IMR-90 (cell line): Measurements from ENCODE around the gene VSIR. TPM values are rescaled to one million over a fixed set of nuclear protein-coding genes. Genes with fewer than 3 reads are reported as not detected.
A peak's percentile ranks its signal among the peaks of the same experiment; 100 is the strongest.

Experiments used
- ATAC-seq: fragments of 200-7000 bp; cut with Tn5 transposase; 2 replicates; pipeline ENCODE4 v1.9.1; 2020; ENCODE audit warnings: low read depth, mild to moderate bottlenecking, moderate library complexity
- BruUV-seq: library from RNA; stranded (reverse); fragments of 400-500 nt; replicated peaks from 2 replicates; lab custom pipeline; 2021; lab: Mats Ljungman, UMichigan
- CTCF ChIA-PET: fragments of 300-600 bp; formaldehyde crosslinking; extraction: SDS; loops from one replicate; lab custom pipeline; 2021; ENCODE audit warnings: antibody characterized with exemption; lab: Yijun Ruan, JAX
- POLR2A ChIA-PET: fragments of 300-600 bp; sonication (Branson Sonifier 250); formaldehyde crosslinking; loops from one replicate; lab custom pipeline; 2022; ENCODE audit warnings: antibody characterized with exemption; ENCODE audit not compliant: unreplicated experiment; lab: Charles Lee
- DNase-seq: peaks from one replicate; pipeline ENCODE4 v3.0.0; 2013
- H2AFZ ChIP-seq: replicated peaks from 2 replicates; pipeline ENCODE3; 2013; ENCODE audit warnings: low read length, mild to moderate bottlenecking; ENCODE audit not compliant: poor library complexity
- H2AK5ac ChIP-seq: 2 replicates; pipeline ENCODE4 v1.6.1; 2013; ENCODE audit warnings: low read depth, low read length, inconsistent platforms
- H2AK9ac ChIP-seq: replicated peaks from 2 replicates; pipeline ENCODE3; 2013; ENCODE audit warnings: mild to moderate bottlenecking, low read depth, low read length, moderate library complexity; ENCODE audit not compliant: poor library complexity
- H2BK120ac ChIP-seq: 2 replicates; pipeline ENCODE4 v1.6.1; 2013; ENCODE audit warnings: low read depth, low read length, inconsistent platforms
- H2BK15ac ChIP-seq: 3 replicates; pipeline ENCODE4 v1.6.1; 2013; ENCODE audit warnings: low read depth, low read length, inconsistent platforms
- H2BK20ac ChIP-seq: 2 replicates; pipeline ENCODE4 v1.6.1; 2013; ENCODE audit warnings: low read depth, mild to moderate bottlenecking, inconsistent platforms, low read length, moderate library complexity
- H2BK5ac ChIP-seq: 2 replicates; pipeline ENCODE4 v1.6.1; 2013; ENCODE audit warnings: mild to moderate bottlenecking, low read depth, low read length, inconsistent platforms; ENCODE audit not compliant: poor library complexity, severe bottlenecking
- H3K14ac ChIP-seq: replicated peaks from 2 replicates; pipeline ENCODE4 v1.6.1; 2013; ENCODE audit warnings: low read depth, low read length, inconsistent platforms
- H3K18ac ChIP-seq: 2 replicates; pipeline ENCODE4 v1.6.1; 2013; ENCODE audit warnings: low read depth, low read length, control low read depth
- H3K23ac ChIP-seq: 2 replicates; pipeline ENCODE4 v1.6.1; 2013; ENCODE audit warnings: low read depth, low read length, inconsistent platforms
- H3K27ac ChIP-seq: 2 replicates; pipeline ENCODE4 v1.5.1; 2013; ENCODE audit warnings: mild to moderate bottlenecking, control low read depth, low read length; ENCODE audit not compliant: insufficient read depth
- H3K27me3 ChIP-seq: 2 replicates; pipeline ENCODE4 v1.6.1; 2013; ENCODE audit warnings: low read length; ENCODE audit not compliant: control insufficient read depth, insufficient read depth
- H3K36me3 ChIP-seq: 2 replicates; pipeline ENCODE4 v1.6.1; 2013; ENCODE audit warnings: low read length, mixed read lengths; ENCODE audit not compliant: control insufficient read depth, insufficient read depth
- H3K4ac ChIP-seq: 2 replicates; pipeline ENCODE4 v1.6.1; 2013; ENCODE audit warnings: low read depth, low read length, inconsistent platforms
- H3K4me1 ChIP-seq: 2 replicates; pipeline ENCODE4 v1.6.1; 2013; ENCODE audit warnings: low read length, mixed read lengths; ENCODE audit not compliant: control insufficient read depth, insufficient read depth
- H3K4me2 ChIP-seq: 2 replicates; pipeline ENCODE4 v1.6.1; 2013; ENCODE audit warnings: low read depth, mild to moderate bottlenecking, control low read depth, low read length, moderate library complexity
- H3K4me3 ChIP-seq: 2 replicates; pipeline ENCODE4 v1.5.1; 2013; ENCODE audit warnings: low read depth, mild to moderate bottlenecking, control low read depth, low read length, moderate library complexity; ENCODE audit not compliant: insufficient read depth
- H3K56ac ChIP-seq: 2 replicates; pipeline ENCODE4 v1.6.1; 2013; ENCODE audit warnings: low read length, inconsistent platforms; ENCODE audit not compliant: insufficient read depth; ENCODE audit errors: extremely low read depth
- H3K79me1 ChIP-seq, 2 experiments: 2 replicates each; pipeline ENCODE4 v1.6.1; 2013; ENCODE audit warnings: low read length in 2 of 2, inconsistent platforms in 1 of 2, low read depth in 1 of 2
- H3K9ac ChIP-seq: 2 replicates; pipeline ENCODE4 v1.6.1; 2013; ENCODE audit warnings: low read depth, low read length, control low read depth
- H3K9me1 ChIP-seq: 2 replicates; pipeline ENCODE4 v1.6.1; 2013; ENCODE audit warnings: low read length, inconsistent platforms; ENCODE audit not compliant: insufficient read depth
- H3K9me3 ChIP-seq: 2 replicates; pipeline ENCODE4 v1.6.1; 2013; ENCODE audit warnings: low read length; ENCODE audit not compliant: control insufficient read depth, insufficient read depth
- H4K20me1 ChIP-seq: 2 replicates; pipeline ENCODE4 v1.6.1; 2013; ENCODE audit warnings: low read length, inconsistent platforms; ENCODE audit not compliant: insufficient read depth
- H4K5ac ChIP-seq: 2 replicates; pipeline ENCODE4 v1.6.1; 2013; ENCODE audit warnings: mild to moderate bottlenecking, low read depth, low read length, control low read depth
- H4K8ac ChIP-seq, 2 experiments: 2 replicates each; pipeline ENCODE4 v1.6.1; 2013; ENCODE audit warnings: low read depth in 2 of 2, low read length in 2 of 2, control low read depth in 1 of 2, inconsistent platforms in 1 of 2
- H4K91ac ChIP-seq: 2 replicates; pipeline ENCODE4 v1.6.1; 2013; ENCODE audit warnings: low read depth, low read length, inconsistent platforms; ENCODE audit not compliant: insufficient read depth
- SMC3 ChIP-seq: fragments of 150-350 bp; IDR thresholded peaks from 2 replicates; pipeline ENCODE4 v1.6.1; 2016; ENCODE audit warnings: low read depth, mild to moderate bottlenecking, antibody characterized with exemption, low read length, moderate library complexity
- WGBS, 2 experiments: methylation state at CpG; one replicate each; pipeline versions ENCODE4 v1.1.5 to v1.1.7; 2013; ENCODE audit warnings: missing lambda C conversion rate in 2 of 2; ENCODE audit not compliant: insufficient read length in 1 of 2; ENCODE audit errors: extremely low coverage in 2 of 2; 5-methylcytosine and 5-hydroxymethylcytosine counted together
- dilution Hi-C: fragments of 300-500 bp; cut with HindIII; formaldehyde crosslinking; loops from one replicate; pipeline ENCODE4 v1.14.3; 2018; ENCODE audit warnings: low sequenced_read_pairs; ENCODE audit not compliant: unreplicated experiment
- in situ Hi-C: fragments of 300-500 bp; cut with MboI; formaldehyde crosslinking; loops from 3 replicates; pipeline ENCODE4 v1.14.3; 2019; ENCODE audit warnings: low sequenced_read_pairs, inconsistent platforms, mixed read lengths
- intact Hi-C: fragments of 100-400 bp; cut with micrococcal nuclease; formaldehyde crosslinking; loops from 2 replicates; pipeline ENCODE4 v1.10.0; 2022
- polyA plus RNA-seq, 3 experiments: library from polyadenylated mRNA; depleted of rRNA; stranded (reverse); fragments of >200 nt; gene quantifications; 2 replicates each; pipeline ENCODE4 v1.2.3, GENCODE V29; 2012; ENCODE audit warnings: low replicate concordance in 1 of 3
- total RNA-seq: library from RNA; depleted of rRNA; stranded (reverse); fragments of >200 nt; gene quantifications from 2 replicates; pipeline ENCODE4 v1.2.3, GENCODE V29; 2012

VSIR gene
- total and polyA plus RNA-seq, 2 of the 4 experiments (the other 2 are of a cell fraction) = 5.0 to 23.8 TPM

DNA sequence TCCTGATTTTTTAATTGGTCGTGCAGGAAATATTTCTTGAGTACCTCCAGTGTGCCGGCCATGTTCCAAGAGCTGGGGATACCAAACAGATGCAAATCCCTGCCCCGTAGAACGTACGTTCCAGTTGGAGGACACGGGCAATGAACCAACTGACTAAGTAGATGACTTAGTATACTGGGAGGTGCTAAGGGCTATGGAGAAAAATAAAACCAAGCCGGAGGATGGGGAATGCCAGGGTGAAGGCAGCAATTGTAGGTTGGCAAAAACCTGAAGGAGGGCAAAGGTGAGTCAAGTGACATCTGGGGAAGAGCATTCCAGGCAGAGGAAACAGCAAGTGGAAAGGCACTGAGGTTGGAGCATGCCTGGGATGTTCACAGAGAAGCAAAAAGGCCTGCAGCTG is 6.8 kb upstream of the VSIR start:
- Histone ChIP-seq H3K27me3 (peaks cover 57% of the 10 kb centered on the region), H3K4me2 (no peak overlapping the region), H3K18ac (no peak overlapping the region), H3K9me1 (no peaks in the 10 kb centered on the region; the same call in 1 of the 2 replicates), H2BK15ac (no peak overlapping the region), H3K36me3 (no peaks in the 10 kb centered on the region), H3K4ac (no peak overlapping the region), H4K91ac (no peak overlapping the region), H3K79me1 (no peaks in the 10 kb centered on the region), H3K14ac (no peak overlapping the region), H3K9me3 (no peaks in the 10 kb centered on the region), H2BK120ac (no peak overlapping the region), H3K4me3 (no peak overlapping the region), H3K4me1 (no peaks in the 10 kb centered on the region), H4K20me1 (no peaks in the 10 kb centered on the region), H4K5ac (no peak overlapping the region), H2AFZ (no peak overlapping the region), H2BK20ac (no peak overlapping the region), H2BK5ac (no peak overlapping the region), H4K8ac (no peak overlapping the region), H2AK5ac (no peak overlapping the region), H3K23ac (no peak overlapping the region), H3K9ac (no peak overlapping the region), H2AK9ac (peak overlapping the region; percentile 48), H3K27ac (no peak overlapping the region), H3K56ac (no peak overlapping the region)
- intact Hi-C loops (no loop called here), in situ Hi-C loops (no loop called here), dilution Hi-C loops (no loop called here)
- ChIA-PET POLR2A (no interaction called here), CTCF (no interaction called here)
- ATAC-seq (no peak), DNase-seq (no peak)
- no TSS peak for BruUV-seq
- WGBS, 2 experiments = 65% methylated on average over 2 of the region's 7 CpGs; no CpG with 5 or more reads in 1 of the 2 experiments
- no peak for TF ChIP-seq SMC3
